Esophagus muscularis mucosa (tissue), 4 donors: ENCODE results near the gene TBC1D26.

Source experiments
- CTCF ChIP-seq, 3 experiments: fragments of 200-600 bp in 2 of 3; fragments of 450-650 bp in 1 of 3; sonication (generic) in 2 of 3; IDR thresholded peaks; one replicate each; pipeline ENCODE4 v1.5.1; 2017 to 2019; ENCODE audit warnings: antibody characterized with exemption in 3 of 3, mild to moderate bottlenecking in 2 of 3, moderate library complexity in 1 of 3
- EP300 ChIP-seq: sonication (generic); formaldehyde crosslinking; IDR thresholded peaks from one replicate; pipeline ENCODE4 v1.6.1; 2017; ENCODE audit warnings: antibody characterized with exemption
- POLR2A ChIP-seq: fragments of 450-650 bp; IDR thresholded peaks from one replicate; pipeline ENCODE4 v1.6.1; 2017; ENCODE audit warnings: antibody characterized with exemption, moderate library complexity, mild to moderate bottlenecking, low read depth
- POLR2AphosphoS5 ChIP-seq, 2 donors: sonication (generic); formaldehyde crosslinking; IDR thresholded peaks; one replicate each; pipeline ENCODE4 v1.6.1; 2017; ENCODE audit warnings: antibody characterized with exemption in 2 of 2

GRCh38 chr17:15744885-15745284, 12.8 kb downstream of the TBC1D26 start:
- TF ChIP-seq CTCF (IDR thresholded peaks at IDR 0.05) (no peak), EP300 (no peak), POLR2A (no peak), POLR2AphosphoS5 (IDR thresholded peaks at IDR 0.05) (no peak)
